ENCODE results near the gene HIVEP2.
"Not testable (repeated sequence)": the region's sequence is repeated elsewhere in the genome, so short reads cannot be mapped to it uniquely, and the experiment has no call there.

Gene HIVEP2

DNA sequence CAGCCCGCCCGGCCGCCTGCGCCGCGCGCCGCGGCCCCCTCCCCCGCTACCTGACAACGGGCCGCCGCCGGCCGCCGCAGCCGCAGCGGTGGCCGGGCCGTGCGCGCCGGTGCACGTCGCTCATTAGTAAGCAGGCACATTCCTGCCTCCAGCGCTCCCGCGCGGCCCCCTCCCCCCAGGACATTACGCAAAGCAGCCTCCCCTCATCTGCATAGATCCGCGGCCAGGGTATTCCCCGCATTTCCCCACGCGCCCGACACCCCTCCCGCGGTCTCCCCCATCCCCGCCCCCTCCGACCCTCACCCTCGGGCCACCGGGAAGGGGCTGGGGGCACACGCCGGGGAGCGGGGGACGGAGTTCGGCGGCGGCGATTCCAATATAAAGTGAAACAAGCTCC is at the start of gene HIVEP2:
Gene HIVEP2 (minus strand): TSS at position 128 of the 397 bp plus-strand sequence. CDS start 170,438 bp downstream, outside the sequence.
- DNase-seq: peak; percentile 89

DNA sequence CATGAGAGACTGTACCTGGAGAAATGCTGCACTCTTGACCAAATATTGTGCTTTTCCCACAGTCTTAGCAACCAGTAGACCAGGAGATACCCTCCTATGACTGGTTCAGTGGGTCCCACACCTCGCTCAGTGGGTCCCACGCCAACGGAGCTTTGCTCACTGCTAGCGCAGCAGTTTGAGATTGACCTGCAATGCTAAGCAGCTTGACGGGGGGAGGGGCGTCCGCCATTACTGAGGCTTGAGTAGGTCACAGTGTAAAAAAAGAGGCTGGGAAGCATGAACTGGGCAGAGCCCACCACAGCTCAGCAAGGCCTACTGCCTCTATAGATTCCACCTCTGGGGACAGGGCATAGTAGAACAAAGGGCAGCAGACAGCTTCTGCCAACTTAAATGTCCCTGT is 49.0 kb upstream of the HIVEP2 start:
- no peak for DNase-seq

- no peak for DNase-seq
Measured at GRCh38 chr6:142987490-142987889, 42.5 kb upstream of the HIVEP2 start.

- no peak for DNase-seq
Measured at GRCh38 chr6:142985281-142985680, 40.3 kb upstream of the HIVEP2 start.

GRCh38 chr6:142984386-142984785 is 39.4 kb upstream of the HIVEP2 start:
- DNase-seq: no peak

GRCh38 chr6:142975365-142975764 is 30.4 kb upstream of the HIVEP2 start:
- DNase-seq: no peak

DNA sequence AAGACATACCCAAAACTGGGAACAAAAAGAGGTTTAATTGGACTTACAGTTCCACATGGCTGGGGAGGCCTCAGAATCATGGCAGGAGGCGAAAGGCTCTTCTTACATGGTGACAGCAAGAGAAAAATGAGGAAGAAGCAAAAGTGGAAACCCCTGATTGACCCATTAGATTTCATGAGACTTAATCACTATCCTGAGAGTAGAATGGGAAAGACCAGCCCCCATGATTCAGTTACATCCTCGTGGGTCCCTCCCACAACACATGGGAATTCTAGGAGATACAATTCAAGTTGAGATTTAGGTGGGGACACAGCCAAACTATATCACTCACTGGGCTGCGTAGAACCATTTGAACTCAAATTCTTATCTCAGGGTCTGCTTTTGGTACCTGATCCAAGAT is 26.0 kb upstream of the HIVEP2 start:
- not testable (repeated sequence) for DNase-seq

- no peak for DNase-seq
Measured at GRCh38 chr6:142968601-142969000, 23.6 kb upstream of the HIVEP2 start.

GRCh38 chr6:142966294-142966693 is 21.3 kb upstream of the HIVEP2 start:
- DNase-seq: no peak

GRCh38 chr6:142965164-142965563 is 20.2 kb upstream of the HIVEP2 start:
- no peak for DNase-seq

DNA sequence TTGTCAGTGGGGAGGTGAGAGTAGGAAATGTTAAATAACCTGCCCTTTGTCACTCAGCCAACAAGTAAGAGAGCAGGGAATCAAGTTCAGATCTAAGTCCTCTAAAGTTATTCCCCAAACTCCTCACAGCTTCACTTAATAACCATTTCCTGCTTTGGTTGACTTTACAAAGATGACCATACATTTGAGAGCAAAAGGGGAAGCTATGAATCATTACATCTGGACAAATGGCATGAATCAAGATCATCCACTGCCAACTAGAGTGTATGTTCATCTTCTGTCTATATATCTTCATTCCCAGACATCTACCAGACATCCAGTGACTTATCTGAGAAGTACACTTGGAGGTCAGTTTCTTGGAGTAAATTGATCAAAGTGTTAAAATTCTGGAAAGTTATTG is 15.1 kb upstream of the HIVEP2 start:
- no peak for DNase-seq

DNA sequence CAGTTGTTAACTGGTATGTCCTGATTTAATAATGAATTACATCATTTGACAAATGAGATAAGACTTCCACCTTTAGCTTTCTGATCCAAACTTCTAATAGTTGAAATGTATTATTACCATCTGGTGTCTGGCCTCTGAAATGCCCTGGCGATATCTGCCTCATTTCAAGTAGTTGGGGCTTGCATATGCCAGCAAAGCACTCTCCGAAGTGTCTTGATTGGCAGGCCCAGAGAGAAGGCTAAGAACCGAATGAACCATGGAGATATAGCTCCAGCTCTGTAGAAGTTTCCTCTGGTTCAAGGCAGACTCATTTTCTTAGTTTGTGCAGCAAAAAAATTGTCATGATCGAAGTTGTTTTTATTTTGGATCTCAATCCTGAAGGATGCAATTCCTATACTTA is 13.4 kb upstream of the HIVEP2 start:
- no peak for DNase-seq

GRCh38 chr6:142956726-142957125 is 11.8 kb upstream of the HIVEP2 start:
- no peak for DNase-seq

DNA sequence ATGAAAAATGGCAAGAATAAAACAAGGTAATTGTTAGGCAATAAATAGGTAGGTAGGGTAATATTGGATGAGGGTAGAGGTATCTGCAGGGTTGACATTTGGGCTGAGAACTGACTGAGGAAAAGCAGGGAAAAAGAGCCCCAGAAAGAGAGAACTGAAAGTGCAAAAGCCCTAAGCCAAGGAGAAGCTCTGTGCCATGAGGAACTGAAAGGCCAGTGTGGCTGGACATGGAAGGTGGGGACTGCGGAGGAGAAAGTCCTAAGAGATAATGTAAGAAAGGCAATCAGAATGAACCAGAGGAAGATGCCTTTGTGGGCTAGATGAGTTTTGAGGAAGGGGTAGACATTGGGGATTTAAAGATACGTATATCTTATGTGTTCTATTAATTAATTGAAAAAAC is 9.9 kb upstream of the HIVEP2 start:
- DNase-seq: no peak

DNA sequence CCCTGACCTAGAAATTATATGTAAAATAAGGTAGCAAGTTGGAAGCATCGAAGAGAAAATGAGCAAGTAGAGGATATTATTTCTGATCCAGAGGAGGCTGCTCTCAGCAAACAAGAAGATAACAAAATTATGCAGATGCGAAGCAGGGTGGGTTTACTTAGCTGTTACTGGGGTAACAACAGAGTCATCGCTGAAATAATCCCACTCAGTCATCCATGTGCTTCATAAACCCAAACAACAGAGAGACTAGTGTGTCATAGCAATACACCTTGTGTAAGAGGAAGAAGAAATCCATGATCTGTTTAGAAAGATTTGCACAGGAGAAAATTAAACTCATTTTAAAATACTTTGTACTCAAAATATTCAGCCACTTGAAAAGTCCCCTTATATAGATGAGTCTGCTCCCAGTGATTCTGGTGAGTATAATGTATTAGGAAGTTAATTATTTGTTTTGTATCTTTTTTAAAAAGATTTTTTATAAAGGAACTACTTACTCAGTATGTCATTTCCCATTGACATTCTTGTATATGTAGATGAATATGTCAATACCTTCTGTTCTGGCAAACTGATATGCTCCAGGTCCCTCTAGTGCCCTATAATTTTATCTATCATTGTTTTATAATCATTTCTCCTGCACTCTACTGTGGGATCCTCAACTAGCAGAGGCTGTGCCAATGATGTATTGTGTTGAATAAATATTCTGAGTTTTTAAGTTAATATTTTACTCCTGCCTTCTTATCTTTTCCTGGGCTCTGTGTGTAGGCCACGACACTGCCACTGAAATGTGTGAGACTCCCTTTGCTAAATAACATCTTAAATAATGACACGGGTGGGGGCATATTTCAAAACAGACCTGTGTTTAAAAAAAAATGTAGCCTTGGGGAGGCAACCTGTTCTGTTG is 8.6 kb upstream of the HIVEP2 start:
- no peak for DNase-seq

- no peak for DNase-seq
Measured at GRCh38 chr6:142952614-142953013, 7.6 kb upstream of the HIVEP2 start.

- no peak for DNase-seq
Measured at GRCh38 chr6:142950291-142950690, 5.3 kb upstream of the HIVEP2 start.

- DNase-seq: peak; percentile 54
Measured at GRCh38 chr6:142947714-142948480, 2.9 kb upstream of the HIVEP2 start.

DNA sequence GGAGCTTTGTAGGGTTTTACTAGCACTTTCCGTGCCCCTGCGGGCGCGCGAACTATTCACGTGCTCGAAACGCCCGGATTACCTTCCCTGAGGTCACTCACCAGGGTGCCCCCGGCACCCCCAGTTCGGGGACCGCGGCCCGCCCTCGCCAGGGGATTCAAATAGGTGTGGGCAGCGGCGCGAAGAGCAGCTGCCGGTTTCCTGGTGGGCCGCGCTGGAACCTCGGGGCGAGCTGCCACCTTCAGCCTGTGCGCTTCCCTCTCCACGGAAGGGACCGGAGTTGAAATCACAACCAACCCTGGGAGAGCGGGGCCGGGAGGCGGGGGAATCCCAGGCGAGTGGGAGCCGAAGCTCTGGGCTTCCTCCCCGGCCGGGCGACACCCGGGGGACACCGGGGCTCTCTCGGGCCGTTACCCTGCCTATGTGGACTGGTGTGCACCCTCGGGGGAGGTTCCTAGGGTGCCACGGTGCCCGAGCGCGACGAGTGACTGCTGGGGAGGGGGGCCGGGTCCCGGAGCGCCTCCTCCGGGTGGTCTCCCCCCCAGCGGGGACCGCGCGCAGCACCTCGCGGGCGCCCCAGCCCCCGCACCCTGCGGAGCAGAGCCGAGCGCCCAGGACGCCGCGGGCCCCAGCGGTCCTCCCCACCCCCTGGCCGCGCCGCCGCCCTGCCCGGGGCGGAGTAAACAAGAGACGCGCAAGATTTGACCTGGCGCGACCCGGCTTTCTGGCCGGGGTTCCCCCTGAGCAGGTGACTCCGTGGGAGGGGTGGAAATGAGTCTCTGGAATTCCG is 2.1 kb upstream of the HIVEP2 start:
- peak; percentile 85 for DNase-seq

DNA sequence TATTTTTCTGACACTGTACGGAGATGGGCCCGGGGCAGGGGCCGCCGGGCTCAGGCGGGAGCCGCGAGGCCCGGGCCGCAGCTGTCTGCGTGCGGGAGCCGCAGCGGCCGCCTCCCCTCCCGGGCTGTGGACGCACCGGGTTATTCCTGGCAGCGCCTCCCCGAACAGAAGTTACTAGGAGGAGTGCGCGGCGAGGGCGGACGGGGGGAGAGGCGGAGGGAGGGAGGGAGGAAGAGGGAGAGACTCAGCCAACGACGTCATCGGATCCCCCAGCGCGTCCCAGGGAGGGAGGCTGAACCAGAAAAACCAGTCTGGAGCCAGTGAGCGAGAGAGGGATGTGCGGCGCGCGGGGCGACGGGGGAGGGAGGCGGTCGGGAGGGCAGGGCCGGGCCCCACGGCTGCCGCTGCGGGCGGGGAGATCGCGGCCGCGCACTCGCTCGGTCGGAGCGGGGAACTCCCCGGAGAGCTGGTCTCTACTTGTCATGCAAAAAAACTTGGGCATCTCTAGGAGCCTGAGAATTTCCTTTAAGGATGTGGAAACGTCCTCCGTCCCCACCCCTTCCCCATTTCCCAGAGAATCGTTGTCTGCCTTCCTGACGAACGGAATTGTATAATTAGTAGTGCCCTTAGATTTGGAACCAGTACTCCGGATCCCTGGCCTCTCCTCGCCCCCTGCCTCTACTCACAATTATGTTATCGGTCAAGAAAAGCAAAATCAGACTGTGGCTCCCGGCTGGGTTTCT is 1.4 kb upstream of the HIVEP2 start:
- peak; percentile 90 for DNase-seq

DNA sequence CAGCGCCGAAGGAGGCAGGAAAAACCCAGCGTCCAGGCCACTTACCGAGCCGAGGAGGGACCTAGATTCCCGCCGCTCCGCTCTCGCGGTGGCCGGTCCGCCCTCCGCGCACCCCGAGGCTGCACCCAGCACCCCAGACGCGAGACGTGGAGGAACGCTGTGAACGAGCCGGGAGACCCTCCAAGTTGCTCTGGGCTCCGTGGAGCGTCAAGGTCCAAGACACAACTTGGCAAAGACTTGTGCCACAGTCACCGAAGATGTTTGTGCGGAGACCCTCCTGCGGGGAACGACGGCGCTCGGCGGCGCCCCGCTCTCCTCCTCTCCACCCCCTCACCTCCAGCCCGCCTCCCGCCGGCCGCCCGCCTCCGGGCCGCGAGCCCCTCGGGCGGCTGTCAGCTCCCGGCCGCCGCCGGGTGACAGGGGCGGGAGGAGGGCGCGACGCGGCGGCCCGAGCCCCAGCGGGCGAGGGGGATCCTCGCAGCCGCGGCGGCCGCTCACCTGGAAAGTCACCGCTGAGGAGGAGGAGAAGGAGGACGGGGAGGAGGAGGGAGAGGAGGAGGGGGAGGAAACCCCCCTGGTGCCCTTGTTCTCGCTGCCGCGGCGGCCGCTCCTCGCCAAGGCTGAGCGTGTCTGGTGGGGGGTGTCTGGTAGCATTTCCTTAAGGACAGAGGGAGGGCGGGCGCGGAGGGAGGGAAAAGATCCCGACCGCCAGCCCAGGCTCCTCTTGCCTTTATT is 637 bp upstream of the HIVEP2 start:
- peak; percentile 65 for DNase-seq

All from activated naive CD4-positive, alpha-beta T cell treated with Interleukin-2 at 50 U/mL for 16 hours (primary cell).